ENCODE results near the gene SLC43A3.

Gene SLC43A3

DNA sequence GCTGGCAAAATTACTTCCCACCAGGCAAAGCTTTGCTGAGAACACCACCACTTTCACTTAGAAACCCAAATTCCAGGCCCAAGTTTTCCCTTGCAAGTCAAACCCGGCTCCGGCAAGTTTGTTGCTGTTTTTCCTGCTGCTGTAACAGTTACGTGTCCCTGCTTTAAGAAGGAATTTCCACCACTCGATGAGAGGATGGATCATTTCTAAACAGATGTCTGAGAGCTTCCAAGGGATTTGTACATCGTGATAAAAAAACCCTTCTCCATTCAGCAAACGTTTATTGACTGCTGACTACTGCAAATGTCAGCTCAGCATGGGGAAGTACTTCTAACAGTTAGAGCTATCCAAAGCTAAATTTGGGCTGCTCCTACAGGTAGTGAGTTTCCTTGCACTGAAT lies 69.1 kb downstream of the SLC43A3 start:
- no peak for DNase-seq (ENCODE audit: low read depth)

DNA sequence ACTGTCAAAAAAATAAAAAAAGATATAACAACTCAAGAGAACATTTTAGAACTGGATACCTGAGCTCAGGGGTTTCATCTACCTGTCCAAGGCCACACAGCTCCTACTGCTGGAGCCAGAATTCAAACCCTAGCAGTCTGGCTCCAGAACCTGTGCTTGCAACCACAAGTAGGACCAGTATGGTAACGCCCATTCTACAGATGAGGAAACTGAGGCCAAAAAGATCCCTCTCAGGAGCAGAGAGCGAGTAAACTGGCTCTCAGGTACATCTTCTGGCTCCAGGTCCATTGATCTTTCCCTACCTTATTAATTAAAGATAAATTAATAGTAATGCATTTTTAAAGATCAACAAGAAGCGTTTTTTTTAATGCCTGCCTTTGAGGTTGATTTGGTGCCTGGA lies 69.6 kb downstream of the SLC43A3 start:
- no peak for DNase-seq (ENCODE audit: low read depth)

All from CMK (cell line).